Right ventricle myocardium superior (tissue), 1 donor: Measurements from ENCODE around the gene STRN3. TPM values are rescaled to one million over a fixed set of nuclear protein-coding genes. Genes with fewer than 3 reads are reported as not detected.
"Not testable (repeated sequence)": the region's sequence is repeated elsewhere in the genome, so short reads cannot be mapped to it uniquely, and the experiment has no call there.

Experiments
- ATAC-seq: fragments of 200-7000 bp; cut with Tn5 transposase; one replicate; pipeline ENCODE4 v1.9.1; 2020; ENCODE audit warnings: mild to moderate bottlenecking; ENCODE audit not compliant: poor library complexity
- DNase-seq: peaks from one replicate; pipeline ENCODE4 v3.0.0-alpha.2; 2020
- intact Hi-C: fragments of 100-400 bp; cut with DNase I; formaldehyde crosslinking; loops from one replicate; pipeline ENCODE4 v1.11.2; 2022
- total RNA-seq: library from RNA; stranded (reverse); fragmentation: NEBNext Ultra II Directional; extraction: Animal tissue kit (Norgen Biotek cat#: 25700); gene quantifications from one replicate; pipeline ENCODE4 v1.2.1, GENCODE V29; 2021
- donor health status: DM: no; HTN: yes; CAD: no; lungs with severe emphysema.

Gene STRN3
- total RNA-seq, 1 donor from 2014 or later, result 45.1 TPM

GRCh38 chr14:31009836-31010574, 16.2 kb downstream of the STRN3 start:
- ATAC-seq (no peak), DNase-seq (no peak)
- intact Hi-C loops, result no loop called here

- intact Hi-C loops, result no loop called here
- ATAC-seq (no peak), DNase-seq (no peak)
Measured at GRCh38 chr14:31006703-31007102, 19.5 kb downstream of the STRN3 start.

DNA sequence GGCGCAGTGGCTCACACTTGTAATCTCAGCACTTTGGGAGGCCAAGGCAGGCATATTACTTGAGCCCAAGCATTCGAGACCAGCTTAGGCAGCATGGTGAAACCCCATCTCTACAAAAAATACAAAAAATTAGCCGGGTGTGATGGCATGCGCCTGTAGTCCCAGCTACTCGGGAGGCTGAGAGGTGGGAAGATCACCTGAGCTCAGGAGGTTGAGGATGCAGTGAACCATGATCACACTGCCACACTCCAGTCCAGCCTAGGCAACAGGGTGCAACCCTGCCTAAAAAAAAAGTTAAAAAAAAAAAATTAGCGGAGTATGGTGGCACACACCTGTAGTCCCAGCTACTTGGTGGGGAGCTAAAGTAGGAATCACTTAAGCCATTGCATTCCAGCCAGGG, 22.2 kb downstream of the STRN3 start:
- intact Hi-C loops, DNase-seq, ATAC-seq: not testable (repeated sequence)

GRCh38 chr14:31003284-31003683, 22.9 kb downstream of the STRN3 start:
- no peak for DNase-seq
- intact Hi-C loops, result no loop called here
- ATAC-seq, result no peak

DNA sequence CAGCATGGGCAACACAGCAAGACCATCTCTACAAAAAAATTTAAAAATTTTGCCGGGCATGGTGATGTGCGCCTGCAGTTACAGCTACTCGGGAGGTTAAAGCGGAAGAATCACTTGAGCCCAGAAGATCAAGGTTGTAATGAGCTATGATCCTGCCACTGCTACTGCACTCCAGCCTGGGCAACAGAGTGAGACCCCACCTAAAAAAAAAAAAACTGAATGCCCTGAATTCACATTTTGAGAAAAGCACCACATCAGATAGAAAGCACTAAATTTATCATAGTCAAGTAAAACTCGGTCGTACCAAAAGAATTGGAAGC, 24.9 kb downstream of the STRN3 start:
- DNase-seq (no peak), ATAC-seq (no peak)
- intact Hi-C loops, result no loop called here

DNA sequence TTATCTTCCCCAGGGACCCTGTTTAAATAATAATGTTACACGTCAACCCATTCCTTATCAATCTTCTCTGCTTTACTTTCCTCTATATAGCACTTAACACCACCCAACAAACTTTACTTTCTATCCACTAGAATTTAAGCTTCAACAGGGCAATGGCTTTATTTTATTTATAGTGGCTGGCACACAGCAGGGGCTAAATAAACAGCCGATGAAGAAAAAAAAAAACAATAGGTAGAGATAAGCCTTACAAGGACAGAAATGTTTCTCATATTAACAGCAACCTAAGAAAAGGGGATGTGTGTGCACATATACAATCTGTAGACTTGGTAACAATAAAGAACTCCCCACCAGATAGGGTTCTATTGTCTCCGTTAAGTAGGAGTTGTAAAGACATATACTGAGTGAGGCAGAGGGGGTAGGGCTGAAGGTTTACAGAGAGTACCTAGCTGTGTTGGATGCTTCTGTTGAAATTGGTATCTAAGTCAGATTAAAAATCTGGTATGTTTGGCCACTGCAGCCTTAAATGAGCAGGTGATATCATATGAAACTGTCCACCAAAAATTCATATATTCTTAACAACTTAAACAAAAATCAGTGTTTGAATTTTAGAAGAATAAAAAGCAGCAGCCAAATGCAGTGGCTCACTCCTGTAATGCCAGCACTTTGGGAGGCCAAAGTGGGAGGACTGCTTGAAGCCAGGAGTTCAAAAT, 25.4 kb downstream of the STRN3 start:
- DNase-seq, result no peak
- no peak for ATAC-seq
- intact Hi-C loops, result no loop called here

- intact Hi-C loops, result no loop called here
- ATAC-seq, result no peak
- DNase-seq, result no peak
Measured at GRCh38 chr14:30999038-30999773, 27.0 kb downstream of the STRN3 start.

DNA sequence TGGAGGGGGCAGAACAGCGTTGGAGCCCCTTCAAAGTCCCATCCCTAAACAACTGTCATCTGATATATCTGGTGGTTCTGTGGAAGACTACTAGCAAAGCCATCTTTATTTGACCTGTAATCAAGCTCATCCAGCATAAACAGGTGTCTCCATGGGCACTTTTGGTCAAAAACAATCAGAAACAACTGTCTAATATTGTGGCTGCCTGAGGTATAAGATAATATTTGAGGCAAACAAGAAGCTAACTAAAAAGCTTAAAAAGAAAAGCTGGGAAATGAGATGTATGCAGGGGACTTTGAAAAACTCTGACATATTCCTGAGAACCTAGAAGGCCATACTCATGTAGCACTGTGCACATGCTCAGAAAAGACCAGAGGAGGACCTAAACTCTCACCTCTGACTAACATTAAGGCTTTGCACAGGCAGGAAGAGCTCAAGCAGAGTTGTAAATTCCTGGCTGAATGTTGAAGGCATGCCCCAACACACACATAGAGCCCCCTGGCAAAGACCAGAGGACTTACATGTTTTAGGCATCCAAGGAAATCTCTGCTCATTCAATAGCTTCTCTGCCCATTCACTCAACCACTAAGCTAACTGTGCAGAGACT, 28.0 kb downstream of the STRN3 start:
- intact Hi-C loops, result no loop called here
- ATAC-seq, result no peak

GRCh38 chr14:30996892-30997659, 29.1 kb downstream of the STRN3 start:
- ATAC-seq, result no peak
- intact Hi-C loops, result no loop called here
- DNase-seq, result no peak

More for the DNA sequence above, 28.0 kb downstream of the STRN3 start:
- DNase-seq, result no peak

- DNase-seq (no peak), ATAC-seq (peak; percentile 14)
- intact Hi-C loops, result no loop called here
Measured at GRCh38 chr14:30995689-30996088, 30.5 kb downstream of the STRN3 start.

GRCh38 chr14:30994681-30995620, 31.2 kb downstream of the STRN3 start:
- no peak for ATAC-seq
- intact Hi-C loops, result no loop called here

DNA sequence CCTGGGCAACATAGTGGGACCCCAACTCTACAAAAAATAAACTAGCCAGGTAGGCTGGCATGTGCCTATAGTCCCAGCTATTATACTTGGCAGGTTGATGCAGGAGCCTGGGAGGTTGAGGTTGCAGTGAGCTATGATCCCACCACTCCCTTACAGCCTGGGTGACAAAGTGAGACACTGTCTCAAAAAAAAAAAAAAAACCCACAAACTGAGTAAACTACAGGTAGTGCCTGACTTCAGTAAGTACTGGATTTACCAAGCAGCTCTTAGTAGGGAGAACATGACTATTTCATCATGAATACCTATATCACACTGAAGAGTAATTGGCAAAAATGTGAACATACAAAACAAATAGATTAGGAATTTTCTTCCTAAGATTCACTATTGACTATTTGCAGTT, 33.1 kb downstream of the STRN3 start:
- ATAC-seq (no peak), DNase-seq (no peak)
- intact Hi-C loops, result no loop called here

More at GRCh38 chr14:30994681-30995620, 31.2 kb downstream of the STRN3 start:
- no peak for DNase-seq

- ATAC-seq (peak; percentile 25), DNase-seq (no peak)
- intact Hi-C loops, result no loop called here
Measured at GRCh38 chr14:30991408-30991807, 34.8 kb downstream of the STRN3 start.

- ATAC-seq, result no peak
- no peak for DNase-seq
- intact Hi-C loops, result no loop called here
Measured at GRCh38 chr14:30990770-30991169, 35.4 kb downstream of the STRN3 start.

- intact Hi-C loops, result no loop called here
- DNase-seq (no peak), ATAC-seq (no peak)
Measured at GRCh38 chr14:30988509-30988908, 37.7 kb downstream of the STRN3 start.

DNA sequence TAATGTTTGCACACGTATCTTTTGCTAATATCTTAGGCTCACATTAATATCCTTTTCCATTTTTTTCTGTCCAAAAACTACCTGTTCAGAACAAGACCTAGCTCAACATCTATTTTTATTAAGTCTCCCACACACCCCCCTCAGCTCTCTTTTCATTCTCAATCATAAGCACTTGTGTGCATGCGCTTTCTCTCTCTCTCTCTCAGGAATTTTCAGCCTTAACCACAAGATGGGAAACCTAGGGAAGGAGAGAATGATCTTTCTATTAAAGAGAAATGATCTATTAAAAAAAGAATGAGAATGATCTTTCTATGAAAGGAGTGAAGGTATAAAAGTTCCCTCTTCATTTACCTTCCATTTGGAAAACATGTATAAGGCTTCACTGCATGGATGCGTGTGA, 40.4 kb downstream of the STRN3 start:
- intact Hi-C loops, result no loop called here
- ATAC-seq (no peak), DNase-seq (no peak)

- intact Hi-C loops, result no loop called here
- DNase-seq (no peak), ATAC-seq (no peak)
Measured at GRCh38 chr14:30983858-30984257, 42.3 kb downstream of the STRN3 start.

DNA sequence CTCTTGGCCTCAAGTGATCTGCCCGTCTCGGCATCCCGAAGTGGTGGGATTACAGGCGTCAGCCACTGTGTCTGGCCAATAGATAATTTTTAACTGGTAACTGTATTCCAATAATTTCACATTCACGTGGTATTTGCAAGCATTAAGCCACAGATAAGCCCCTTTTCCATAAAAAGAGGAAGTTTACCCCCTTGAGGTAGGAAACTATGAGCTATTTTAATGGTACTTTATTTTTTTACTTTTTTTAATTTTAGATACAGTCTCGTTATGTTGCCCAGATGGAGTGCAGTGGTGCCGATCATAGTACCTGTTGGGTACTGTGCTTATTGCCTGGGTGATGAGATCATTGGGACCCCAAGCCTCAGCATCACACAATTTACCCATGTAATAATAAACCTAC, 43.6 kb downstream of the STRN3 start:
- DNase-seq, result no peak
- ATAC-seq, result no peak
- intact Hi-C loops, result no loop called here
